K562 (cell line): ENCODE measurements around the gene FERMT3. TPM values are rescaled to one million over a fixed set of nuclear protein-coding genes. Genes with fewer than 3 reads are reported as not detected.

Experiments
- DPF2 ChIP-seq: fragments of 450-650 bp; IDR thresholded peaks from 2 replicates; pipeline ENCODE4 v1.6.1; 2016
- EZH2 ChIP-seq: IDR thresholded peaks from 2 replicates; pipeline ENCODE4 v1.6.1; 2012; ENCODE audit warnings: low read depth, mild to moderate bottlenecking, inconsistent platforms, low read length, borderline replicate concordance
- MECOM ChIP-seq: fragments of 250-450 bp; sonication (Bioruptor Pico); IDR thresholded peaks from 2 replicates; pipeline ENCODE4 v1.8.0; 2022; ENCODE audit warnings: inconsistent platforms
- MEF2A ChIP-seq: IDR thresholded peaks from 2 replicates; pipeline ENCODE4 v1.6.1; 2011; ENCODE audit warnings: low read depth, mild to moderate bottlenecking, low read length, moderate library complexity; ENCODE audit not compliant: control insufficient read depth
- MTA2 ChIP-seq: fragments of 450-650 bp; IDR thresholded peaks from 2 replicates; pipeline ENCODE4 v1.6.1; 2016; ENCODE audit warnings: low read depth
- NFIX ChIP-seq: fragments of 250-450 bp; sonication (Bioruptor Pico); IDR thresholded peaks from 2 replicates; pipeline ENCODE4 v1.4.0; 2020; ENCODE audit warnings: low read depth, mild to moderate bottlenecking, moderate library complexity
- PHF8 ChIP-seq: fragments of 200-600 bp; sonication (generic); IDR thresholded peaks from 2 replicates; pipeline ENCODE4 v1.6.1; 2012; ENCODE audit warnings: mixed run types, mild to moderate bottlenecking, inconsistent platforms, low read length, moderate library complexity, borderline replicate concordance
- SMARCE1 ChIP-seq: fragments of 450-650 bp; IDR thresholded peaks from 2 replicates; pipeline ENCODE4 v1.7.1; 2016; ENCODE audit warnings: mild to moderate bottlenecking
- ZKSCAN3 ChIP-seq: fragments of 250-450 bp; sonication (Bioruptor Pico); IDR thresholded peaks from 2 replicates; pipeline ENCODE4 v1.4.0; 2020
- ZSCAN29 ChIP-seq: fragments of 450-650 bp; IDR thresholded peaks from 2 replicates; pipeline ENCODE4 v1.6.1; 2017
- polyA plus RNA-seq, 8 experiments: library from polyadenylated mRNA; depleted of rRNA in 4 of 8; stranded (reverse) in 5 of 8; unstranded in 3 of 8; fragments of >200 nt; fragmentation: Nextera tagmentation in 2 of 8; fragmentation: Illumina TruSeq in 1 of 8; extraction: Ambion mirVana in 2 of 8; extraction: Trizol in 1 of 8; gene quantifications; 2 replicates each; pipeline versions ENCODE4 v1.2.1 to v1.2.3, GENCODE V29; 2011 to 2014; ENCODE audit warnings: inconsistent platforms in 1 of 8, missing spikeins in 1 of 8
- total RNA-seq, 7 experiments: library from RNA; depleted of rRNA in 6 of 7; stranded (reverse); fragments of >200 nt in 6 of 7; fragmentation: Illumina TruSeq in 2 of 7; extraction: Trizol in 2 of 7; gene quantifications; 2 replicates each; pipeline versions ENCODE4 v1.2.1 to v1.2.3, GENCODE V29; 2011 to 2021; ENCODE audit warnings: low replicate concordance in 1 of 7
- TF ChIP-seq, protein P1 (sequence below): fragments of 250-450 bp; sonication (Bioruptor Pico); IDR thresholded peaks from 2 replicates; pipeline ENCODE4 v1.8.0; 2022; ENCODE audit warnings: moderate library complexity, mild to moderate bottlenecking, inconsistent platforms
- TF ChIP-seq, protein P2 (sequence below): sonication (generic); formaldehyde crosslinking; IDR thresholded peaks from 2 replicates; pipeline ENCODE4 v1.8.0; 2022; ENCODE audit warnings: missing genetic modification reagents, mild to moderate bottlenecking, borderline replicate concordance
- TF ChIP-seq, protein P3 (sequence below): sonication (generic); formaldehyde crosslinking; IDR thresholded peaks from 2 replicates; pipeline ENCODE4 v1.8.1; 2023; ENCODE audit warnings: mild to moderate bottlenecking, missing genetic modification reagents
- TF ChIP-seq, protein P4 (sequence below): sonication (generic); formaldehyde crosslinking; IDR thresholded peaks from 2 replicates; pipeline ENCODE4 v1.4.0; 2020; ENCODE audit warnings: mild to moderate bottlenecking, missing genetic modification reagents
- TF ChIP-seq, protein P5 (sequence below): fragments of 250-450 bp; sonication (Bioruptor Pico); IDR thresholded peaks from 2 replicates; pipeline ENCODE4 v1.4.0; 2020
- TF ChIP-seq, protein P6 (sequence below), 2 experiments: fragments of 450-650 bp; IDR thresholded peaks; 2 replicates each; pipeline ENCODE4 v1.6.1; 2018; ENCODE audit warnings: mild to moderate bottlenecking in 2 of 2, low read depth in 1 of 2; ENCODE audit not compliant: partially characterized antibody in 2 of 2

The FERMT3 gene
- total and polyA plus RNA-seq, 9 of the 15 experiments (the other 6 are each of a cell fraction or from before 2014, with no cell fraction given), result 3.2 to 275 (median 79.7) TPM

DNA sequence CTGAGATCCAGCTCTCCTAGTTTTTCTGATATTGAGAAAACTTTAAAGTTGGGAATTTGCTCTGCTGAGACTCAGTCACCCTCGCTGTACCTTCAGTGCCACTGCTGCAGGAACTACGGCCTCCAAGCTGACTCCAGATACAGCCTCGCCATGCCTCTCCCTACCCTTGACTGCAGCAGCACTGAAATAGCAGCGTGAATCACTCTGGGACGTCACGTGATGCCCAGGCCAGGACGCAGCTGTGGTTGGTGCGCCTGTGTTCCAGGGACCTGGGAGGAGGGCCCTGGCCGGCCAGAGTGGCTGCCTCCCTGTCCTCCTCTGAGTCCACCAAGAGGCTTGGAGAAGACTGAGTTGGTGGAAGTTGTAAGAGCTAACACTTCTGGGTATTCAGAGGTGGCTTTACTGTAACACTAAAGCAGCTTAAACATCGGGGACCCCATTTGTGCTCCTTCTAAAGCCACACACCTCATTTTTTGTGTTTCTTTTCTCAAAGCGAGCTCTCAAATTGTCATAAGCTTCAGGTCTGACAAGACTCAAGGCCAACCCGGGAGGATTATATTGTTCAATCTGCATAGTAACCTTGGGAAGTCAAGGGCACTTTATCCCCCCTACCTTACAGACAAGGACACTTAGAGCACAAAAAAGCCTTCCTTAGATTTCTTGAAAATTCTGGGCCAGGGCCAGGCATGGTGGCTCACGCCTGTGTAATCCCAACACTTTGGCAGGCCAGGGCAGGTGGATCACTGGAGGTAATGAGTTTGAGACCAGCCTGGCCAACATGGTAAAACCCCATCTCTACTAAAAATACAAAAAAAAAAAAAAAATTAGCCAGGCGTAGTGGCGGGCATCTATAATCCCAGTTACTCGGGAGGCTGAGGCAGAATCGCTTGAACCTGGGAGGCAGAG, 24.8 kb upstream of the FERMT3 start (continued):
- TF ChIP-seq MTA2, result no peak
- TF ChIP-seq, protein P1, sequence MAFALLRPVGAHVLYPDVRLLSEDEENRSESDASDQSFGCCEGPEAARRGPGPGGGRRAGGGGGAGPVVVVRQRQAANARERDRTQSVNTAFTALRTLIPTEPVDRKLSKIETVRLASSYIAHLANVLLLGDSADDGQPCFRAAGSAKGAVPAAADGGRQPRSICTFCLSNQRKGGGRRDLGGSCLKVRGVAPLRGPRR (CRISPR knock-in tag), result no peak
- TF ChIP-seq NFIX (CRISPR knock-in tag), result no peak
- peak; percentile 98 for TF ChIP-seq MEF2A
- TF ChIP-seq ZSCAN29, result no peak
- TF ChIP-seq DPF2, result peak; percentile 38; the same call in 1 of the 2 replicates
- TF ChIP-seq, protein P2, sequence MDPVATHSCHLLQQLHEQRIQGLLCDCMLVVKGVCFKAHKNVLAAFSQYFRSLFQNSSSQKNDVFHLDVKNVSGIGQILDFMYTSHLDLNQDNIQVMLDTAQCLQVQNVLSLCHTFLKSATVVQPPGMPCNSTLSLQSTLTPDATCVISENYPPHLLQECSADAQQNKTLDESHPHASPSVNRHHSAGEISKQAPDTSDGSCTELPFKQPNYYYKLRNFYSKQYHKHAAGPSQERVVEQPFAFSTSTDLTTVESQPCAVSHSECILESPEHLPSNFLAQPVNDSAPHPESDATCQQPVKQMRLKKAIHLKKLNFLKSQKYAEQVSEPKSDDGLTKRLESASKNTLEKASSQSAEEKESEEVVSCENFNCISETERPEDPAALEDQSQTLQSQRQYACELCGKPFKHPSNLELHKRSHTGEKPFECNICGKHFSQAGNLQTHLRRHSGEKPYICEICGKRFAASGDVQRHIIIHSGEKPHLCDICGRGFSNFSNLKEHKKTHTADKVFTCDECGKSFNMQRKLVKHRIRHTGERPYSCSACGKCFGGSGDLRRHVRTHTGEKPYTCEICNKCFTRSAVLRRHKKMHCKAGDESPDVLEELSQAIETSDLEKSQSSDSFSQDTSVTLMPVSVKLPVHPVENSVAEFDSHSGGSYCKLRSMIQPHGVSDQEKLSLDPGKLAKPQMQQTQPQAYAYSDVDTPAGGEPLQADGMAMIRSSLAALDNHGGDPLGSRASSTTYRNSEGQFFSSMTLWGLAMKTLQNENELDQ (CRISPR knock-in tag), result no peak
- TF ChIP-seq PHF8, result peak; percentile 53; the same call in 1 of the 2 replicates
- TF ChIP-seq EZH2, result no peak
- TF ChIP-seq, protein P3, sequence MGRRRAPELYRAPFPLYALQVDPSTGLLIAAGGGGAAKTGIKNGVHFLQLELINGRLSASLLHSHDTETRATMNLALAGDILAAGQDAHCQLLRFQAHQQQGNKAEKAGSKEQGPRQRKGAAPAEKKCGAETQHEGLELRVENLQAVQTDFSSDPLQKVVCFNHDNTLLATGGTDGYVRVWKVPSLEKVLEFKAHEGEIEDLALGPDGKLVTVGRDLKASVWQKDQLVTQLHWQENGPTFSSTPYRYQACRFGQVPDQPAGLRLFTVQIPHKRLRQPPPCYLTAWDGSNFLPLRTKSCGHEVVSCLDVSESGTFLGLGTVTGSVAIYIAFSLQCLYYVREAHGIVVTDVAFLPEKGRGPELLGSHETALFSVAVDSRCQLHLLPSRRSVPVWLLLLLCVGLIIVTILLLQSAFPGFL (CRISPR knock-in tag), result no peak
- TF ChIP-seq, protein P4, sequence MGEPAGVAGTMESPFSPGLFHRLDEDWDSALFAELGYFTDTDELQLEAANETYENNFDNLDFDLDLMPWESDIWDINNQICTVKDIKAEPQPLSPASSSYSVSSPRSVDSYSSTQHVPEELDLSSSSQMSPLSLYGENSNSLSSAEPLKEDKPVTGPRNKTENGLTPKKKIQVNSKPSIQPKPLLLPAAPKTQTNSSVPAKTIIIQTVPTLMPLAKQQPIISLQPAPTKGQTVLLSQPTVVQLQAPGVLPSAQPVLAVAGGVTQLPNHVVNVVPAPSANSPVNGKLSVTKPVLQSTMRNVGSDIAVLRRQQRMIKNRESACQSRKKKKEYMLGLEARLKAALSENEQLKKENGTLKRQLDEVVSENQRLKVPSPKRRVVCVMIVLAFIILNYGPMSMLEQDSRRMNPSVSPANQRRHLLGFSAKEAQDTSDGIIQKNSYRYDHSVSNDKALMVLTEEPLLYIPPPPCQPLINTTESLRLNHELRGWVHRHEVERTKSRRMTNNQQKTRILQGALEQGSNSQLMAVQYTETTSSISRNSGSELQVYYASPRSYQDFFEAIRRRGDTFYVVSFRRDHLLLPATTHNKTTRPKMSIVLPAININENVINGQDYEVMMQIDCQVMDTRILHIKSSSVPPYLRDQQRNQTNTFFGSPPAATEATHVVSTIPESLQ, result no peak
- peak; percentile 66; the same call in 1 of the 2 replicates for TF ChIP-seq SMARCE1
- TF ChIP-seq, protein P5, sequence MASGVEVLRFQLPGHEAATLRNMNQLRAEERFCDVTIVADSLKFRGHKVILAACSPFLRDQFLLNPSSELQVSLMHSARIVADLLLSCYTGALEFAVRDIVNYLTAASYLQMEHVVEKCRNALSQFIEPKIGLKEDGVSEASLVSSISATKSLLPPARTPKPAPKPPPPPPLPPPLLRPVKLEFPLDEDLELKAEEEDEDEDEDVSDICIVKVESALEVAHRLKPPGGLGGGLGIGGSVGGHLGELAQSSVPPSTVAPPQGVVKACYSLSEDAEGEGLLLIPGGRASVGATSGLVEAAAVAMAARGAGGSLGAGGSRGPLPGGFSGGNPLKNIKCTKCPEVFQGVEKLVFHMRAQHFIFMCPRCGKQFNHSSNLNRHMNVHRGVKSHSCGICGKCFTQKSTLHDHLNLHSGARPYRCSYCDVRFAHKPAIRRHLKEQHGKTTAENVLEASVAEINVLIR (CRISPR knock-in tag), result no peak
- TF ChIP-seq, protein P6, sequence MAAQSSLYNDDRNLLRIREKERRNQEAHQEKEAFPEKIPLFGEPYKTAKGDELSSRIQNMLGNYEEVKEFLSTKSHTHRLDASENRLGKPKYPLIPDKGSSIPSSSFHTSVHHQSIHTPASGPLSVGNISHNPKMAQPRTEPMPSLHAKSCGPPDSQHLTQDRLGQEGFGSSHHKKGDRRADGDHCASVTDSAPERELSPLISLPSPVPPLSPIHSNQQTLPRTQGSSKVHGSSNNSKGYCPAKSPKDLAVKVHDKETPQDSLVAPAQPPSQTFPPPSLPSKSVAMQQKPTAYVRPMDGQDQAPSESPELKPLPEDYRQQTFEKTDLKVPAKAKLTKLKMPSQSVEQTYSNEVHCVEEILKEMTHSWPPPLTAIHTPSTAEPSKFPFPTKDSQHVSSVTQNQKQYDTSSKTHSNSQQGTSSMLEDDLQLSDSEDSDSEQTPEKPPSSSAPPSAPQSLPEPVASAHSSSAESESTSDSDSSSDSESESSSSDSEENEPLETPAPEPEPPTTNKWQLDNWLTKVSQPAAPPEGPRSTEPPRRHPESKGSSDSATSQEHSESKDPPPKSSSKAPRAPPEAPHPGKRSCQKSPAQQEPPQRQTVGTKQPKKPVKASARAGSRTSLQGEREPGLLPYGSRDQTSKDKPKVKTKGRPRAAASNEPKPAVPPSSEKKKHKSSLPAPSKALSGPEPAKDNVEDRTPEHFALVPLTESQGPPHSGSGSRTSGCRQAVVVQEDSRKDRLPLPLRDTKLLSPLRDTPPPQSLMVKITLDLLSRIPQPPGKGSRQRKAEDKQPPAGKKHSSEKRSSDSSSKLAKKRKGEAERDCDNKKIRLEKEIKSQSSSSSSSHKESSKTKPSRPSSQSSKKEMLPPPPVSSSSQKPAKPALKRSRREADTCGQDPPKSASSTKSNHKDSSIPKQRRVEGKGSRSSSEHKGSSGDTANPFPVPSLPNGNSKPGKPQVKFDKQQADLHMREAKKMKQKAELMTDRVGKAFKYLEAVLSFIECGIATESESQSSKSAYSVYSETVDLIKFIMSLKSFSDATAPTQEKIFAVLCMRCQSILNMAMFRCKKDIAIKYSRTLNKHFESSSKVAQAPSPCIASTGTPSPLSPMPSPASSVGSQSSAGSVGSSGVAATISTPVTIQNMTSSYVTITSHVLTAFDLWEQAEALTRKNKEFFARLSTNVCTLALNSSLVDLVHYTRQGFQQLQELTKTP (IDR thresholded peaks at IDR 0.05; ENCODE audit: low read depth in 1 of 2, partially characterized antibody in 2 of 2), result no peak
- TF ChIP-seq ZKSCAN3 (CRISPR knock-in tag), result no peak
- TF ChIP-seq MECOM (CRISPR knock-in tag), result no peak
